Mesenchymal stem cell (in vitro differentiated cells and primary cell): Measurements from ENCODE around the gene RGSL1.

Experiments
- DNase-seq: peaks from one replicate; pipeline ENCODE4 v3.0.0-alpha.2; 2013
- H2AFZ ChIP-seq: one replicate; pipeline ENCODE4 v1.6.1; 2013; ENCODE audit warnings: low read depth, mild to moderate bottlenecking, control low read depth, inconsistent platforms, low read length, moderate library complexity
- H2AK5ac ChIP-seq: 2 replicates; pipeline ENCODE4 v1.6.1; 2013; ENCODE audit warnings: low read length, moderate library complexity, mild to moderate bottlenecking, inconsistent platforms; ENCODE audit not compliant: severe bottlenecking
- H2BK120ac ChIP-seq: one replicate; pipeline ENCODE4 v1.6.1; 2013; ENCODE audit warnings: low read depth, mild to moderate bottlenecking, inconsistent platforms, low read length, moderate library complexity
- H2BK12ac ChIP-seq, 2 experiments: one replicate each; pipeline ENCODE4 v1.6.1; 2013; ENCODE audit warnings: inconsistent platforms in 2 of 2, low read length in 2 of 2, mild to moderate bottlenecking in 2 of 2, moderate library complexity in 2 of 2, control low read depth in 1 of 2
- H2BK15ac ChIP-seq: one replicate; pipeline ENCODE4 v1.6.1; 2013; ENCODE audit warnings: mild to moderate bottlenecking, low read depth, inconsistent platforms; ENCODE audit not compliant: poor library complexity, severe bottlenecking
- H2BK5ac ChIP-seq: 2 replicates; pipeline ENCODE4 v1.6.1; 2013; ENCODE audit warnings: low read depth, mild to moderate bottlenecking, low read length, control low read depth, inconsistent platforms; ENCODE audit not compliant: poor library complexity, severe bottlenecking
- H3K14ac ChIP-seq, 2 experiments: one replicate each; pipeline ENCODE4 v1.6.1; 2013; ENCODE audit warnings: inconsistent platforms in 2 of 2, low read length in 2 of 2, control low read depth in 1 of 2, mild to moderate bottlenecking in 1 of 2, moderate library complexity in 1 of 2
- H3K18ac ChIP-seq, 2 experiments: one replicate each; pipeline ENCODE4 v1.6.1; 2013; ENCODE audit warnings: inconsistent platforms in 2 of 2, low read length in 2 of 2, control low read depth in 1 of 2, low read depth in 1 of 2, mild to moderate bottlenecking in 1 of 2
- H3K23ac ChIP-seq, 2 experiments: one replicate each; pipeline ENCODE4 v1.6.1; 2013; ENCODE audit warnings: inconsistent platforms in 2 of 2, low read length in 2 of 2, mild to moderate bottlenecking in 2 of 2, moderate library complexity in 2 of 2, control low read depth in 1 of 2
- H3K27ac ChIP-seq: 2 replicates; pipeline ENCODE4 v1.5.1; 2013; ENCODE audit warnings: mild to moderate bottlenecking, moderate library complexity, low read length, control low read depth, inconsistent platforms; ENCODE audit not compliant: poor library complexity, severe bottlenecking
- H3K27me3 ChIP-seq, 2 experiments: 2 replicates each; pipeline versions ENCODE4 v1.6.1 to v1.7.0; 2013; ENCODE audit warnings: low read length in 2 of 2, mild to moderate bottlenecking in 2 of 2, moderate library complexity in 2 of 2, control low read depth in 1 of 2, inconsistent platforms in 1 of 2; ENCODE audit not compliant: control insufficient read depth in 1 of 2, insufficient read depth in 1 of 2
- H3K36me3 ChIP-seq, 2 experiments: 2 replicates each; pipeline versions ENCODE4 v1.6.1 to v1.7.0; 2013; ENCODE audit warnings: low read length in 2 of 2, control low read depth in 1 of 2, inconsistent platforms in 1 of 2, low read depth in 1 of 2, mild to moderate bottlenecking in 1 of 2; ENCODE audit not compliant: insufficient read depth in 2 of 2, control insufficient read depth in 1 of 2
- H3K4ac ChIP-seq, 2 experiments: one replicate each; pipeline ENCODE4 v1.6.1; 2013; ENCODE audit warnings: inconsistent platforms in 2 of 2, low read length in 2 of 2, mild to moderate bottlenecking in 2 of 2, moderate library complexity in 2 of 2, control low read depth in 1 of 2, low read depth in 1 of 2
- H3K4me1 ChIP-seq: 2 replicates; pipeline ENCODE4 v1.6.1; 2013; ENCODE audit warnings: low read depth, low read length, control low read depth; ENCODE audit not compliant: control insufficient read depth, insufficient read depth
- H3K4me2 ChIP-seq: 2 replicates; pipeline ENCODE4 v1.6.1; 2013; ENCODE audit warnings: low read length, mild to moderate bottlenecking, inconsistent platforms; ENCODE audit not compliant: poor library complexity, severe bottlenecking
- H3K4me3 ChIP-seq, 2 experiments: 2 replicates each; pipeline versions ENCODE4 v1.5.1 to v1.7.0; 2013; ENCODE audit warnings: low read length in 2 of 2, mild to moderate bottlenecking in 2 of 2, control low read depth in 1 of 2, low read depth in 1 of 2; ENCODE audit not compliant: insufficient read depth in 1 of 2
- H3K79me1 ChIP-seq: replicated peaks from 2 replicates; pipeline ENCODE4 v1.6.1; 2013; ENCODE audit warnings: mild to moderate bottlenecking, control low read depth, low read length, inconsistent platforms; ENCODE audit not compliant: poor library complexity, severe bottlenecking
- H3K9ac ChIP-seq: 2 replicates; pipeline ENCODE4 v1.7.0; 2013; ENCODE audit warnings: mild to moderate bottlenecking, low read length, moderate library complexity
- H3K9me3 ChIP-seq: 2 replicates; pipeline ENCODE4 v1.7.0; 2013; ENCODE audit warnings: mild to moderate bottlenecking, low read length; ENCODE audit not compliant: control insufficient read depth
- H4K8ac ChIP-seq: one replicate; pipeline ENCODE4 v1.6.1; 2013; ENCODE audit warnings: inconsistent platforms, mild to moderate bottlenecking, low read length, moderate library complexity
- H4K91ac ChIP-seq: one replicate; pipeline ENCODE4 v1.6.1; 2013; ENCODE audit warnings: mild to moderate bottlenecking, low read length, inconsistent platforms
- WGBS: methylation state at CpG from one replicate; pipeline ENCODE4 v1.1.7; 2013; ENCODE audit warnings: mixed read lengths; 5-methylcytosine and 5-hydroxymethylcytosine counted together

RGSL1 gene

DNA sequence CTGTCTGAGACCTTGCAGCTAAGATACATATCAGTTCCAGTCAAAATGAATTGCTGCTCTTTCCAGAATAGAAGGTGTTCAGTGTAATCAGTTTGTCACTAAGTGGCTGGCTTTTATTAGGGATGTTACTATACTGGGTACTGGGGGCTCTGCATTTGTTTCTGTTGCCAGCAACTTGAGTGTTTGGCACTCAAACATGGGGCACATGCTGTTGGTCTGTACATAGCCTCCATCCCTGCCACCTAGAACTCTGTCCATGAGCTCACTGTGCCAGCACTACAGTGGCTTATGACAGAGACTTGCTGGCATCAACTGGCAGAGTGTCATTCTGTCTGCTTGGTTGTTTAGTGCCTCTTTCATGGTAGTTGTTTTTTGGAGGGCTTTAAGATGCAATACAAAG, 45.1 kb downstream of the RGSL1 start:
- Histone ChIP-seq H3K4ac (no peak overlapping the region), H3K9ac (no peak overlapping the region), H3K79me1 (no peaks in the 10 kb centered on the region), H2BK120ac (no peak overlapping the region), H3K18ac (no peak overlapping the region), H3K4me3 (no peak overlapping the region), H2AFZ (no peak overlapping the region), H3K9me3 (no peaks in the 10 kb centered on the region), H3K4me1 (no peaks in the 10 kb centered on the region), H3K23ac (no peak overlapping the region), H3K36me3 (no peaks in the 10 kb centered on the region), H2AK5ac (no peak overlapping the region), H3K4me2 (no peak overlapping the region), H4K91ac (no peak overlapping the region), H3K27me3 (no peaks in the 10 kb centered on the region), H3K14ac (no peak overlapping the region), H3K27ac (no peak overlapping the region), H2BK15ac (no peak overlapping the region), H2BK5ac (no peak overlapping the region), H2BK12ac (no peak overlapping the region), H4K8ac (no peak overlapping the region)
- no peak for DNase-seq

DNA sequence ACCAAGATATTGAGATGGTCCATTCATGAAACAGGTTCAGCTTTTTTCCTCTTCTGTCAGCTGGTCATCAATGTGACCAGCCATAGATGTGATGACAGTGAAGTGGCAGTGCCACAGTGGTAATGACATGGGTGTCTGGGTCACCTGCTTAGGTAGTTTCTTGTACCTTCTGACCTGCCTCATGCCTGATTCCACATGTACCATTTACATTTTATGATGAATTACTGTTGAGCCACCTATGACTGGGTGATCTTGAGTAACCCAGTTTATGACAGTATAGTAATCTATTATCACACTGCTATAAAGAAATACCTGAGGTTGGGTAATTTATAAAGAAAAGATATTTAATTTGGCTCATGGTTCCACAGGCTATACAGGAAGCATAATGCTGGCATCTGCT, 45.7 kb downstream of the RGSL1 start:
- no peak overlapping the region for H4K8ac ChIP-seq
- H3K27me3 ChIP-seq: no peaks in the 10 kb centered on the region
- no peaks in the 10 kb centered on the region for H3K4me1 ChIP-seq
- no peaks in the 10 kb centered on the region for H3K9me3 ChIP-seq
- H3K4ac ChIP-seq: no peak overlapping the region
- H3K27ac ChIP-seq: no peak overlapping the region
- no peak overlapping the region for H2AK5ac ChIP-seq
- H3K4me3 ChIP-seq: no peak overlapping the region
- no peak overlapping the region for H2BK5ac ChIP-seq
- H3K23ac ChIP-seq: no peak overlapping the region
- no peak overlapping the region for H3K9ac ChIP-seq
- H3K4me2 ChIP-seq: no peak overlapping the region
- DNase-seq: no peak
- H2BK120ac ChIP-seq: no peak overlapping the region
- no peak overlapping the region for H2AFZ ChIP-seq
- H2BK12ac ChIP-seq: no peak overlapping the region
- no peak overlapping the region for H3K14ac ChIP-seq
- H2BK15ac ChIP-seq: no peak overlapping the region
- no peak overlapping the region for H4K91ac ChIP-seq
- no peak overlapping the region for H3K18ac ChIP-seq
- H3K79me1 ChIP-seq: no peaks in the 10 kb centered on the region
- no peaks in the 10 kb centered on the region for H3K36me3 ChIP-seq

DNA sequence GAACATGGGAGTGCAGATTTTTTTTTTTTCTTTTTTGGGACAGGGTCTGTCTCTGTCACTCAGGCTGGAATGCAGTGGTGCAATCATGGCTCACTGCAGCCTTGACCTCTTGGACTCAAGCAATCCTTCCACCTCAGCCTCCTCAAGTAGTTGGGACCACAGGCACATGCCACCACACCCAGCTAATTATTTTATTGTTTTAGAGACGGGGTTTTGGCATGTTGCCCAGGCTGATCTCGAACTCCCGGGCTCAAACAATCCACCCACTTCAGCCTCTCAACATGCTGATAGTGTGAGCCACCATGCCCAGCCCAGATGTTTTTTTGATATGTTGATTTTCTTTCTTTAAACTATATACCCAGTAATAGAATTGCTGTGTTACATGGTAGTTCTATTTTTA, 57.7 kb downstream of the RGSL1 start:
- H2BK5ac ChIP-seq: no peak overlapping the region
- H3K4me3 ChIP-seq: no peak overlapping the region
- H2BK120ac ChIP-seq: no peak overlapping the region
- H4K91ac ChIP-seq: no peak overlapping the region
- no peak overlapping the region for H3K4me2 ChIP-seq
- 83% methylated on average over 2 of the region's 3 CpGs for WGBS
- no peaks in the 10 kb centered on the region for H3K36me3 ChIP-seq
- no peak overlapping the region for H3K9ac ChIP-seq
- no peak overlapping the region for H3K23ac ChIP-seq
- no peaks in the 10 kb centered on the region for H3K9me3 ChIP-seq
- H2AFZ ChIP-seq: no peak overlapping the region
- no peak overlapping the region for H2AK5ac ChIP-seq
- DNase-seq: no peak
- H3K27me3 ChIP-seq: no peaks in the 10 kb centered on the region
- no peak overlapping the region for H2BK12ac ChIP-seq
- no peak overlapping the region for H3K4ac ChIP-seq
- no peaks in the 10 kb centered on the region for H3K4me1 ChIP-seq
- H3K18ac ChIP-seq: no peak overlapping the region
- no peak overlapping the region for H4K8ac ChIP-seq
- no peak overlapping the region for H3K27ac ChIP-seq
- H3K14ac ChIP-seq: no peak overlapping the region
- H3K79me1 ChIP-seq: no peaks in the 10 kb centered on the region
- no peak overlapping the region for H2BK15ac ChIP-seq

DNA sequence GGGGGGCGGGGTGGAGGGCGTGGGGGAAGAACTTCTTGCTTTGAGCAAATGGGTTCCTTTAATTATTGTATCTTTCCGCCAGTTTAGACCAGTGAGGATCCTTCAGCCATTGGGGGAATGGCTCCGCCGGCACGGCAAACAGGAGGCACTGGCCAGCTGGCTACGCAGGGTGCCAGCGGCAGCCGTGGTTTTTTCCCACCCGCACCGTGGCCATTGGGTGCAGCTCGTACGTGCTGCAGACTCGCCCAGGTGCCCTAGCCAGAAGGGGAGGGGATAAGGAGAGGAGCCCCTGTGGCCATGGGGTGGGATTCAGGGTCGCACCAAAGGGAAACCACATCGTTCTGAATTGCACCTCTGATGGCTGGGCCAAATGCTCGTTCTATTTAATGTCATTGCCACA, 65.6 kb downstream of the RGSL1 start:
- no peak overlapping the region for H3K4ac ChIP-seq
- H3K27me3 ChIP-seq: no peaks in the 10 kb centered on the region
- no peak for DNase-seq
- H3K18ac ChIP-seq: no peak overlapping the region
- H3K27ac ChIP-seq: no peak overlapping the region
- no peak overlapping the region for H2BK120ac ChIP-seq
- no peak overlapping the region for H3K4me2 ChIP-seq
- H3K4me3 ChIP-seq: no peak overlapping the region
- no peak overlapping the region for H4K91ac ChIP-seq
- H3K14ac ChIP-seq: no peak overlapping the region
- no peak overlapping the region for H3K9ac ChIP-seq
- WGBS: 86% methylated on average over 16 of the region's 17 CpGs
- no peak overlapping the region for H4K8ac ChIP-seq
- no peak overlapping the region for H3K23ac ChIP-seq
- H2BK15ac ChIP-seq: no peak overlapping the region
- peaks cover 5% of the 10 kb centered on the region for H3K9me3 ChIP-seq
- H3K79me1 ChIP-seq: no peaks in the 10 kb centered on the region
- H2AFZ ChIP-seq: no peak overlapping the region
- no peak overlapping the region for H2BK12ac ChIP-seq
- H3K36me3 ChIP-seq: no peaks in the 10 kb centered on the region
- no peaks in the 10 kb centered on the region for H3K4me1 ChIP-seq
- no peak overlapping the region for H2BK5ac ChIP-seq
- H2AK5ac ChIP-seq: no peak overlapping the region
